ENCODE measurements around the gene WEE1.
A peak's percentile ranks its signal among the peaks of the same experiment; 100 is the strongest.
"Not testable (repeated sequence)": the region's sequence is repeated elsewhere in the genome, so short reads cannot be mapped to it uniquely, and the experiment has no call there.

WEE1 gene

GRCh38 chr11:9573052-9573774, at the start of gene WEE1:
WEE1 (plus strand) TSS chr11:9573670; CDS start chr11:9573934, 264 bp downstream.
- DNase-seq (ENCODE audit: low read depth in 1 of 2, low spot score in 1 of 2): peak; percentile 89 to 94

GRCh38 chr11:9524001-9524400, 49.5 kb upstream of the WEE1 start:
- no peak for DNase-seq (ENCODE audit: low read depth in 1 of 2, low spot score in 1 of 2)

- DNase-seq (ENCODE audit: low read depth in 1 of 2, low spot score in 1 of 2): no peak
Observed at GRCh38 chr11:9525116-9525515, 48.4 kb upstream of the WEE1 start.

GRCh38 chr11:9527481-9528135, 45.9 kb upstream of the WEE1 start:
- DNase-seq (ENCODE audit: low read depth in 1 of 2, low spot score in 1 of 2): no peak

- no peak for DNase-seq (ENCODE audit: low read depth in 1 of 2, low spot score in 1 of 2)
Observed at GRCh38 chr11:9528136-9528501, 45.4 kb upstream of the WEE1 start.

- no peak for DNase-seq (ENCODE audit: low read depth in 1 of 2, low spot score in 1 of 2)
Observed at GRCh38 chr11:9528573-9529333, 44.7 kb upstream of the WEE1 start.

- DNase-seq (ENCODE audit: low read depth in 1 of 2, low spot score in 1 of 2): no peak
Observed at GRCh38 chr11:9529334-9529650, 44.2 kb upstream of the WEE1 start.

- no peak for DNase-seq (ENCODE audit: low read depth in 1 of 2, low spot score in 1 of 2)
Observed at GRCh38 chr11:9530020-9530621, 43.3 kb upstream of the WEE1 start.

GRCh38 chr11:9530901-9531625, 42.4 kb upstream of the WEE1 start:
- no peak for DNase-seq (ENCODE audit: low read depth in 1 of 2, low spot score in 1 of 2)

GRCh38 chr11:9533058-9533457, 40.4 kb upstream of the WEE1 start:
- no peak for DNase-seq (ENCODE audit: low read depth in 1 of 2, low spot score in 1 of 2)

GRCh38 chr11:9533736-9534473, 39.6 kb upstream of the WEE1 start:
- no peak for DNase-seq (ENCODE audit: low read depth in 1 of 2, low spot score in 1 of 2)

- DNase-seq (ENCODE audit: low read depth in 1 of 2, low spot score in 1 of 2): peak; percentile 64 to 78
Observed at GRCh38 chr11:9535189-9535781, 38.2 kb upstream of the WEE1 start.

GRCh38 chr11:9538548-9538947, 34.9 kb upstream of the WEE1 start:
- DNase-seq (ENCODE audit: low read depth in 1 of 2, low spot score in 1 of 2): no peak

- DNase-seq (ENCODE audit: low read depth in 1 of 2, low spot score in 1 of 2): not testable (repeated sequence)
Observed at GRCh38 chr11:9549216-9549615, 24.3 kb upstream of the WEE1 start.

- DNase-seq (ENCODE audit: low read depth in 1 of 2, low spot score in 1 of 2): no peak
Observed at GRCh38 chr11:9550191-9550628, 23.3 kb upstream of the WEE1 start.

GRCh38 chr11:9561279-9561982, 12.0 kb upstream of the WEE1 start:
- no peak for DNase-seq (ENCODE audit: low read depth in 1 of 2, low spot score in 1 of 2)

GRCh38 chr11:9562716-9563115, 10.8 kb upstream of the WEE1 start:
- no peak for DNase-seq (ENCODE audit: low read depth in 1 of 2, low spot score in 1 of 2)

GRCh38 chr11:9563196-9563730, 10.2 kb upstream of the WEE1 start:
- DNase-seq (ENCODE audit: low read depth in 1 of 2, low spot score in 1 of 2): no peak
